Iris pigment epithelial cell (primary cell): ENCODE results near the gene RAB32.
A peak's percentile ranks its signal among the peaks of the same experiment; 100 is the strongest.
"Not testable (repeated sequence)": the region's sequence is repeated elsewhere in the genome, so short reads cannot be mapped to it uniquely, and the experiment has no call there.

Source experiments
- DNase-seq: peaks from one replicate; pipeline ENCODE4 v3.0.0-alpha.2; 2011; ENCODE audit warnings: low read depth

The RAB32 gene

GRCh38 chr6:146543211-146543939 is at the start of gene RAB32:
RAB32 (plus strand) TSS chr6:146543833; CDS start chr6:146543872, 39 bp downstream.
- DNase-seq: peak; percentile 97

GRCh38 chr6:146498309-146498708 is 45.3 kb upstream of the RAB32 start:
- no peak for DNase-seq

GRCh38 chr6:146503096-146503495 is 40.5 kb upstream of the RAB32 start:
- no peak for DNase-seq

GRCh38 chr6:146515212-146515611 is 28.4 kb upstream of the RAB32 start:
- no peak for DNase-seq

GRCh38 chr6:146526192-146526591 is 17.4 kb upstream of the RAB32 start:
- peak; percentile 28 for DNase-seq

GRCh38 chr6:146532702-146533101 is 10.9 kb upstream of the RAB32 start:
- no peak for DNase-seq

- no peak for DNase-seq
Observed at GRCh38 chr6:146542881-146543210, 787 bp upstream of the RAB32 start.

- DNase-seq: peak; percentile 50
Observed at GRCh38 chr6:146543940-146544615, 445 bp downstream of the RAB32 start.

- DNase-seq: peak; percentile 25
Observed at GRCh38 chr6:146544616-146545182, 1.1 kb downstream of the RAB32 start.

- peak; percentile 86 for DNase-seq
Observed at GRCh38 chr6:146545581-146545980, 1.9 kb downstream of the RAB32 start.

GRCh38 chr6:146546443-146547043 is 2.9 kb downstream of the RAB32 start:
- peak; percentile 96 for DNase-seq

- no peak for DNase-seq
Observed at GRCh38 chr6:146547889-146548288, 4.3 kb downstream of the RAB32 start.

GRCh38 chr6:146548898-146549374 is 5.3 kb downstream of the RAB32 start:
- no peak for DNase-seq

- DNase-seq: peak; percentile 50
Observed at GRCh38 chr6:146550911-146551310, 7.3 kb downstream of the RAB32 start.

GRCh38 chr6:146551545-146551944 is 7.9 kb downstream of the RAB32 start:
- DNase-seq: peak; percentile 30

GRCh38 chr6:146553377-146554135 is 9.9 kb downstream of the RAB32 start:
- DNase-seq: no peak

- DNase-seq: no peak
Observed at GRCh38 chr6:146560607-146561006, 17.0 kb downstream of the RAB32 start.

GRCh38 chr6:146566661-146567060 is 23.0 kb downstream of the RAB32 start:
- DNase-seq: not testable (repeated sequence)

- not testable (repeated sequence) for DNase-seq
Observed at GRCh38 chr6:146568619-146569018, 25.0 kb downstream of the RAB32 start.

GRCh38 chr6:146574211-146574610 is 30.6 kb downstream of the RAB32 start:
- DNase-seq: no peak

GRCh38 chr6:146578054-146578453 is 34.4 kb downstream of the RAB32 start:
- peak; percentile 26 for DNase-seq

GRCh38 chr6:146581968-146582367 is 38.3 kb downstream of the RAB32 start:
- no peak for DNase-seq
